OCI-LY3 (cell line): ENCODE data around the gene RBM19.
A peak's percentile ranks its signal among the peaks of the same experiment; 100 is the strongest.

Experiments used
- H2AFZ ChIP-seq: fragments of 200-600, 300-600 bp; shearing (Covaris generic); 2 replicates; pipeline ENCODE4 v1.6.0; 2014; ENCODE audit warnings: antibody characterized with exemption, low read depth, low read length
- H3K27ac ChIP-seq: fragments of 200-600, 300-600 bp; sonication (generic); 2 replicates; pipeline ENCODE4 v1.5.1; 2014; ENCODE audit warnings: mild to moderate bottlenecking, low read length, moderate library complexity, mixed read lengths
- H3K27me3 ChIP-seq: fragments of 200-600, 300-600 bp; sonication (generic); 2 replicates; pipeline ENCODE4 v1.6.1; 2014; ENCODE audit warnings: low read depth, low read length, mixed read lengths
- H3K36me3 ChIP-seq: fragments of 200-600, 300-600 bp; sonication (generic); replicated peaks from 2 replicates; pipeline ENCODE3; 2014; ENCODE audit warnings: low read depth, low read length, mixed read lengths
- H3K4me1 ChIP-seq: fragments of 300-600, 200-600 bp; sonication (generic); 2 replicates; pipeline ENCODE4 v1.6.1; 2014; ENCODE audit warnings: low read length, mixed read lengths
- H3K4me2 ChIP-seq: fragments of 200-600, 300-600 bp; sonication (generic); 2 replicates; pipeline ENCODE4 v1.6.1; 2014; ENCODE audit warnings: low read length, mixed read lengths
- H3K4me3 ChIP-seq: fragments of 300-600, 200-600 bp; sonication (generic); 2 replicates; pipeline ENCODE4 v1.5.1; 2014; ENCODE audit warnings: antibody characterized with exemption, mild to moderate bottlenecking, low read length, moderate library complexity
- H3K79me2 ChIP-seq: fragments of 300-600, 200-600 bp; shearing (Covaris generic); 2 replicates; pipeline ENCODE4 v1.6.1; 2014; ENCODE audit warnings: mild to moderate bottlenecking, low read length, mixed read lengths
- H3K9ac ChIP-seq: fragments of 300-600, 200-600 bp; shearing (Covaris generic); 2 replicates; pipeline ENCODE4 v1.6.0; 2014; ENCODE audit warnings: mild to moderate bottlenecking, low read length, moderate library complexity
- H3K9me3 ChIP-seq: fragments of 200-600, 300-600 bp; shearing (Covaris generic); 2 replicates; pipeline ENCODE4 v1.6.1; 2014; ENCODE audit warnings: low read length, mixed read lengths; ENCODE audit not compliant: insufficient read depth
- H4K20me1 ChIP-seq: fragments of 200-600, 300-600 bp; sonication (generic); 2 replicates; pipeline ENCODE4 v1.6.1; 2016; ENCODE audit warnings: low read length, mixed read lengths; ENCODE audit not compliant: insufficient read depth
- EZH2phosphoT487 ChIP-seq: fragments of 200-600 bp; shearing (Covaris generic); IDR thresholded peaks from 2 replicates; pipeline ENCODE4 v1.6.1; 2018; ENCODE audit warnings: antibody characterized with exemption, mixed run types, low read depth
- TF ChIP-seq, protein P1 (sequence below): fragments of 200-600, 300-600 bp; sonication (generic); IDR thresholded peaks from 2 replicates; pipeline ENCODE4 v1.5.1; 2014; ENCODE audit warnings: antibody characterized with exemption, low read length, low read depth

The RBM19 gene

DNA sequence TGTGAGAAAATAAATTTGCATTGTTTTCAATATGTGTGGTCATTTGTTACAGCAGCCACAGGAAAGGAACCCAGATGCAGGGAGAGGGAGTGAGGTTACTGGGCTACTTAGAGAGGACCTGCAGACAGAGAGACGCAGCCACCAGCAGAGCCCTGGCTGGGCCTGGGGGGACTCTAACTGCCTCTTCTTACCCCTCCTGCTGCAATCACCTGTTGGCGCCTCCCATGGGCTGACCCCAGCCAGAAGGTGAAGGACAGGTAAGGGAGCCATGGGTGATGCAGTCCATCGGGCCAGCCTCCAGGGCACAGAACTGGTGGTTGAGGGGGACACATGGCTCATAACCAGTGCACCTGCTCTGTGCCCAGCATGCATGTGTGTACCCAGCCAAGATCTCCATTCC, 15.8 kb upstream of the RBM19 start:
- no peak overlapping the region for H2AFZ ChIP-seq
- no peaks in the 10 kb centered on the region for H4K20me1 ChIP-seq
- no peaks in the 10 kb centered on the region for H3K4me1 ChIP-seq
- H3K27me3 ChIP-seq: 0 out of 2 replicates have a peak, but pooled peaks cover 3% of the 10 kb centered on the region
- H3K79me2 ChIP-seq: no peaks in the 10 kb centered on the region
- no peak overlapping the region for H3K4me2 ChIP-seq
- TF ChIP-seq EZH2phosphoT487: no peak
- TF ChIP-seq, protein P1, sequence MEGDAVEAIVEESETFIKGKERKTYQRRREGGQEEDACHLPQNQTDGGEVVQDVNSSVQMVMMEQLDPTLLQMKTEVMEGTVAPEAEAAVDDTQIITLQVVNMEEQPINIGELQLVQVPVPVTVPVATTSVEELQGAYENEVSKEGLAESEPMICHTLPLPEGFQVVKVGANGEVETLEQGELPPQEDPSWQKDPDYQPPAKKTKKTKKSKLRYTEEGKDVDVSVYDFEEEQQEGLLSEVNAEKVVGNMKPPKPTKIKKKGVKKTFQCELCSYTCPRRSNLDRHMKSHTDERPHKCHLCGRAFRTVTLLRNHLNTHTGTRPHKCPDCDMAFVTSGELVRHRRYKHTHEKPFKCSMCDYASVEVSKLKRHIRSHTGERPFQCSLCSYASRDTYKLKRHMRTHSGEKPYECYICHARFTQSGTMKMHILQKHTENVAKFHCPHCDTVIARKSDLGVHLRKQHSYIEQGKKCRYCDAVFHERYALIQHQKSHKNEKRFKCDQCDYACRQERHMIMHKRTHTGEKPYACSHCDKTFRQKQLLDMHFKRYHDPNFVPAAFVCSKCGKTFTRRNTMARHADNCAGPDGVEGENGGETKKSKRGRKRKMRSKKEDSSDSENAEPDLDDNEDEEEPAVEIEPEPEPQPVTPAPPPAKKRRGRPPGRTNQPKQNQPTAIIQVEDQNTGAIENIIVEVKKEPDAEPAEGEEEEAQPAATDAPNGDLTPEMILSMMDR: no peak
- no peak overlapping the region for H3K9ac ChIP-seq
- no peaks in the 10 kb centered on the region for H3K36me3 ChIP-seq
- H3K4me3 ChIP-seq: no peak overlapping the region
- no peaks in the 10 kb centered on the region for H3K9me3 ChIP-seq
- H3K27ac ChIP-seq: no peak overlapping the region

DNA sequence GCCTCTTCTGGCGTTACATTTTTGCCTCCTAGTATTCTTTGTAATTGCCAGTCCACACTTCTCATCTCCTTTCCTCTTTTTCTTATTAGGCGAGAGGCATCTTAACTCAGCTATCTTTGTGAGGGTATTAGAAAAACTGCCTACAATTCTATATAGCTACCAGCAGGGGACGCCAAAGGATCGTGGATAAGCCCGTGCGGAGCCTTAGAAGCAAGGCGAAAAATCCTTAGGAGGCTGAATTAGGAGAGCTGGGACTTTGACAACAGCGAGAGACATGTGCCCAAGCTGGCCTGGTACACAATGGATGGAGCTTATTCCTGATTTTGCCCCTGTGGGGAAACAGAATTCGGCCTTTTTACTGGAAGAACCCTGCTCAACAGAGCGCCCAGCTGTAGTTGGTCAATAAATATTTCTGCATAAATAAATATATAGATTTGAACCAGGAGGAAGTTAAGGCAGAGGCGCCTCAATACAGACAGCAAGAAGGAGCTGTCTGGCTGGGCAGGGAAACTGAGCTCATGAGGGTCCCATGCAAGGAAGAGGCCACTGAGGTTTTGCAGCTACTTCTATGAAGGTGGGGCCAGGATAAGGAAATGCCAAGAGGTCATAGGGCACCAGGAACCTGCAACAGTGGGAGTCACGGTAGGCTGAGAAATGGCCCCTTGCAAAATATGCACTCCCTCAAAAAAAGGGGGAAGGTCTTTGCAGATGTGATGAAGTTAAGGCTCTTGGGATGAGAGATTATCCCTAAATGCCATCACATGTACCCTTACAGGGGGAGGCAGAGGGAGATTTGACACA, 14.6 kb upstream of the RBM19 start:
- no peaks in the 10 kb centered on the region for H3K36me3 ChIP-seq
- no peak overlapping the region for H3K9ac ChIP-seq
- H3K79me2 ChIP-seq: no peaks in the 10 kb centered on the region
- no peak overlapping the region for H2AFZ ChIP-seq
- TF ChIP-seq, protein P1: peak; percentile 92
- no peak for TF ChIP-seq EZH2phosphoT487
- H4K20me1 ChIP-seq: no peaks in the 10 kb centered on the region
- H3K27ac ChIP-seq: no peak overlapping the region
- no peaks in the 10 kb centered on the region for H3K4me1 ChIP-seq
- H3K4me3 ChIP-seq: no peak overlapping the region
- H3K9me3 ChIP-seq: no peaks in the 10 kb centered on the region
- no peak overlapping the region for H3K4me2 ChIP-seq
- H3K27me3 ChIP-seq: peaks cover 8% of the 10 kb centered on the region; the same call in 1 of the 2 replicates

DNA sequence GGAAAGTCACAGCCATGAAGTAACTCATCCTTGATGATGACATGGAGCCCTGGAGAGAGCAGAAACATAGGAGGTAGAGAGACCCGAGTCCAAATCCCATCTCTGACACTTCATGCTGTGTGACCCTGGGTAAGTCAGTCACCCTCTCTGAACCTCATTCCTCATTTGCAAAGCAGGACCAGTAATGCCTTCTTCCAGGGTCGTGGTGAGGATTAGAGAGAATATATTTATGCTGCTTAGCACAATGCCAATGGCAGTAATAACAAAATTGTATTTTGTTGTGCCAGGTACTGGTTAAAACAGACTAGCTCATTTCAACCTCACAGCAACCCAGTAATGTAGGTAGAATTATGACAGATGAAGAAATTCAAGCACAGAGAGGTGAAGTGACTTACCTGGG, 13.9 kb upstream of the RBM19 start:
- TF ChIP-seq, protein P1: no peak
- TF ChIP-seq EZH2phosphoT487: no peak
- Histone ChIP-seq H2AFZ (no peak overlapping the region), H3K9me3 (no peaks in the 10 kb centered on the region), H3K9ac (no peak overlapping the region), H4K20me1 (no peaks in the 10 kb centered on the region), H3K4me1 (no peaks in the 10 kb centered on the region), H3K27ac (no peak overlapping the region), H3K79me2 (no peaks in the 10 kb centered on the region), H3K4me2 (no peak overlapping the region), H3K27me3 (peaks cover 8% of the 10 kb centered on the region; the same call in 1 of the 2 replicates), H3K4me3 (no peak overlapping the region), H3K36me3 (no peaks in the 10 kb centered on the region)

DNA sequence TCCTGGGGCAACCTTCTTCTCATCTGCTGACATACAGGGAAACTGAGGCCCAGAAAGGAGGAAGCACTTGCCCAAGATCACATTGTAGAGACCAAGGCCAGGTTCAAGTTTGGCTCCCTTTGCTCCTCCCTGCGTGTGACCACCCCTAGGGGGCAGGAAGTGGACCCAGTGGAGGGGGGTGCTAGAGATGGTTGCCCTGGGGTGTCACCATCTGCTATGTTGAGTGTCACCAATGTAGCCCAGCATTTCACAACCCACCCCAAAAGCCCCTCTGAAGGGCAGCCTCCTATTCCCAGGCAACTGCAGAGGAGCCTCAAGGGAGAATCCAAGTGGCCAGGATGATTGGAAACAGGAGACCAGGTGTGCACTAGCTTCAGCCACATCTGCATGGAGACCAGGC, 12.0 kb upstream of the RBM19 start:
- H3K4me3 ChIP-seq: no peak overlapping the region
- no peaks in the 10 kb centered on the region for H4K20me1 ChIP-seq
- H3K4me1 ChIP-seq: no peaks in the 10 kb centered on the region
- H3K9ac ChIP-seq: no peak overlapping the region
- no peak for TF ChIP-seq EZH2phosphoT487
- TF ChIP-seq, protein P1: no peak
- no peak overlapping the region for H3K4me2 ChIP-seq
- peaks cover 5% of the 10 kb centered on the region; the same call in 1 of the 2 replicates for H3K27me3 ChIP-seq
- H3K79me2 ChIP-seq: no peaks in the 10 kb centered on the region
- H3K27ac ChIP-seq: no peak overlapping the region
- H2AFZ ChIP-seq: no peak overlapping the region
- H3K9me3 ChIP-seq: no peaks in the 10 kb centered on the region
- no peaks in the 10 kb centered on the region for H3K36me3 ChIP-seq
